ENCODE results near the gene ARSH. TPM values are rescaled to one million over a fixed set of nuclear protein-coding genes. Genes with fewer than 3 reads are reported as not detected.

ARSH gene, protein sequence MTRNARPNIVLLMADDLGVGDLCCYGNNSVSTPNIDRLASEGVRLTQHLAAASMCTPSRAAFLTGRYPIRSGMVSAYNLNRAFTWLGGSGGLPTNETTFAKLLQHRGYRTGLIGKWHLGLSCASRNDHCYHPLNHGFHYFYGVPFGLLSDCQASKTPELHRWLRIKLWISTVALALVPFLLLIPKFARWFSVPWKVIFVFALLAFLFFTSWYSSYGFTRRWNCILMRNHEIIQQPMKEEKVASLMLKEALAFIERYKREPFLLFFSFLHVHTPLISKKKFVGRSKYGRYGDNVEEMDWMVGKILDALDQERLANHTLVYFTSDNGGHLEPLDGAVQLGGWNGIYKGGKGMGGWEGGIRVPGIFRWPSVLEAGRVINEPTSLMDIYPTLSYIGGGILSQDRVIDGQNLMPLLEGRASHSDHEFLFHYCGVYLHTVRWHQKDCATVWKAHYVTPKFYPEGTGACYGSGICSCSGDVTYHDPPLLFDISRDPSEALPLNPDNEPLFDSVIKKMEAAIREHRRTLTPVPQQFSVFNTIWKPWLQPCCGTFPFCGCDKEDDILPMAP
- not detected for total RNA-seq

DNA sequence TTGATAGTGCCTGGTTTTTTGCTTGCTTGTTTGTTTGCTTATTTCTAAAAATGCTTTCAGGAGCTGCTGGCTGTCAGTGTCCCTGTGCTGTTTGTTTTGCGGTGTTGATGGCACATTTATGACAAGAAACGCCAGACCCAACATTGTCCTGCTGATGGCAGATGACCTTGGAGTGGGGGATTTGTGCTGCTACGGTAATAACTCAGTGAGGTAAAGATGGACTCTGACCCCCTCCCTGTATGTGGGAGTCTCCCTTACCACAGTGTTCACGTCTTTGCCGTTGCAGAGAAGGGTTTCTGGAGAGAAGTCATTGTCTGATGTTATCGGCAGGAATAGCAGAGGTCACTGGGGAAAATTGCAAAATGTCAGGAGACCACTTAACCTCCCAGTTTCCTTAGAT, at the start of gene ARSH:
ARSH (plus strand) TSS at position 52 of the 400 bp plus-strand sequence; CDS start at position 119, 67 bp downstream.
- TF ChIP-seq, protein P1, sequence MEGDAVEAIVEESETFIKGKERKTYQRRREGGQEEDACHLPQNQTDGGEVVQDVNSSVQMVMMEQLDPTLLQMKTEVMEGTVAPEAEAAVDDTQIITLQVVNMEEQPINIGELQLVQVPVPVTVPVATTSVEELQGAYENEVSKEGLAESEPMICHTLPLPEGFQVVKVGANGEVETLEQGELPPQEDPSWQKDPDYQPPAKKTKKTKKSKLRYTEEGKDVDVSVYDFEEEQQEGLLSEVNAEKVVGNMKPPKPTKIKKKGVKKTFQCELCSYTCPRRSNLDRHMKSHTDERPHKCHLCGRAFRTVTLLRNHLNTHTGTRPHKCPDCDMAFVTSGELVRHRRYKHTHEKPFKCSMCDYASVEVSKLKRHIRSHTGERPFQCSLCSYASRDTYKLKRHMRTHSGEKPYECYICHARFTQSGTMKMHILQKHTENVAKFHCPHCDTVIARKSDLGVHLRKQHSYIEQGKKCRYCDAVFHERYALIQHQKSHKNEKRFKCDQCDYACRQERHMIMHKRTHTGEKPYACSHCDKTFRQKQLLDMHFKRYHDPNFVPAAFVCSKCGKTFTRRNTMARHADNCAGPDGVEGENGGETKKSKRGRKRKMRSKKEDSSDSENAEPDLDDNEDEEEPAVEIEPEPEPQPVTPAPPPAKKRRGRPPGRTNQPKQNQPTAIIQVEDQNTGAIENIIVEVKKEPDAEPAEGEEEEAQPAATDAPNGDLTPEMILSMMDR (IDR thresholded peaks at IDR 0.05; ENCODE audit: low read depth) = no peak

DNA sequence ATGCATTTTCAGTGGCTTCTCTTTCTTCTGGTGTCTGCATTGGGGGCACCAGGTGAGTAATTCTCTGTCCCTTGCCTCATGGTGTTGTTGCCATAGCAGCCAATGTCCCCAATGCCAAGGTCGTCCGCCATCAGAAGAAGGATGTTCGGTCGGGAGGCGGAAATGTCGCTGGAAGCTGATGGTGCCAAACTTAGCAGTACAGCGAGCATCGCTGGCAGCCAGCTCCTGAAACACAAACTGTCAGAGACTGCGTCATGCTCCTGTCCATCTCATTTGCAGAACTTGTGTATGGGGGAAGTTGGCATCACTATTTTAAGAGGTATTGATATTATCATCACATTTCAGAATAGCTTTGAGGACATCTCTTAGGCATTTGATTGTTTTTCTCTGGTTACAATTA, 48.1 kb upstream of the ARSH start:
- TF ChIP-seq, protein P1 (IDR thresholded peaks at IDR 0.05; ENCODE audit: low read depth) = no peak

DNA sequence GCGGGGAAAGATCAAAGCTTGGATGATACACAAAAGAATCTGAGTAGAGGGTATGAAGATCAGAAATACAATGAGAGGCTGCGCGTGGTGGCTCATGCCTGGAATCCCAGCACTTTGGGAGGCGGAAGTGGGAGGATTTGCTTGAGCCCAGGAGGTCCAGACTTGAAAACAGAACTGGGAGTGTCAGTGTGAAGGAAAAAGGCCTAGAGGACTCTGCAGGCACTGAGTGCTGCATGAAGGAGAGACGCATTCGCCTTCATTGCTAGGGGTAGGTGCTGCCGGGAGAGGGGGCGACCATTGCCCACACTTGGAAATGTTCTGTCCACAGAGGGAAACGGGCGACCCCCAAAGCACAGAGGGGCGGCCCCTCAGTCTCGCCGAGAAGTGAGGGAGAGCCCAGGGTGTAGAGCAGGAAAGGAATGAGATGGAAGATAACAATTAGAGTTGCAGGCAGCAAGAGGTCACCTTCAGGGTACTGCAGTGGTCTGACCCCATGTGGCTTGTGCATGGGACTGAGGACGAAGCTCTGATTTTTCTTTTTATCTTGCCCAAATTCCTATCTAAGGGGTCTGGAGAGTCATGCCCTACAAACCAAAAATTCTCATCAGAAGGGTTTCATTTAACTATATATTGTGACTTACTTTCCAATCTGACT, 45.4 kb upstream of the ARSH start:
- TF ChIP-seq, protein P1 (IDR thresholded peaks at IDR 0.05; ENCODE audit: low read depth) = no peak

DNA sequence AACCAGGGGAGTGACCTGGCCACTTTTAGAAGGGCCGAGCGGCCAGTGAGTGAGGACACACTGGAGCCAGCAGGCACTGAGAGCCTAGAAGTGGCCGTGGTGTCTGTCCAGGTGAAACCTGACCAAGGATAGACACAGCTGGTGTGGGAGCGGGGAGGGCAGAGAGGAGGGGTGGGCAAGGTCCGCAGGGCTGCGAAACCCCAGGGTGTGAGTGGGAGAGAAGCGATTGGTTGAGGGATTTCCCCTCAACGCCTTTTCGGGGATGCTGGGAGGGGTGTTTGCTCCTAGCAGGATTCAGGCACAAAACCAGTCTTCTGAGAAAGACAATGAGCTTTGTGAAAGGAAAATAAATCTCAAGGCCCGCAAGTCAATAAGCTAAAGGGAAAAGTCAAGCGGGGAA, 44.0 kb upstream of the ARSH start:
- TF ChIP-seq, protein P1 (IDR thresholded peaks at IDR 0.05; ENCODE audit: low read depth) = no peak

DNA sequence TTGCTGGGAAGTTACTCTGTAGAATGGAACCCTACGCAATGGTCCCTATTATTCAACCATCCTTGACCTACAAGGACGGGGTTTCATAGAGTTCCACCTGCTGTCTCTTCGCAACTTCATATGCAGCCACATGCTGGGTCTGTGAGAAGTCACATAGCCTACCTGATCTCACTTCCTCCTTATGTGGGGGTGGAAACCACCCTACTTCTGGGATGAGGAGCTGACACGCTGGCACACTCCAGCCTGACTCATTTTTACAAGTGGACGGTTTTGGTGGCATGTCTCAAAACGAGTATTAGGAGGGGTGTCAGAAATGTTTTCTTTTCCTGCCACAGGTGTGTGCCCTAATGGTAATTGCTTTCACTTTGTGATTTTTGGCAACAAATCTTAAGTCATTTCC, 40.4 kb upstream of the ARSH start:
- TF ChIP-seq, protein P1 (IDR thresholded peaks at IDR 0.05; ENCODE audit: low read depth) = no peak

DNA sequence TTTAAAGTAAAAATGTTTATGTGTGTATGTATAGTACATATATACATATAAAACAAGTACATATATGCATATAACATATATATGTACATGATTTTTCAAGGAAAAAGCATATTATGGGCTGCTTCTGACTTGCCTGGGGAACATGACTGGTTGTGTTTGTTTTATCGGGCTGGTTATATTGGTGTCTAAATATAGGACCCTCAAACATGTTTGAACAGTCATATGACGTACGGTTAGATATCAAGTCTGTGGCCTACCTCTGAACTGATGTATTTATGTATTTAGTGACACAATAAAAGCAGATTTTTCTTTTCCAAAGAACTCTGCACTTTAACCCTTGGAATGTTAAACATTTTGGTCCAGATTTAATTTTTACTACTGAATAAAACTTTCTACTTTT, 39.3 kb upstream of the ARSH start:
- TF ChIP-seq, protein P1 (IDR thresholded peaks at IDR 0.05; ENCODE audit: low read depth) = no peak

DNA sequence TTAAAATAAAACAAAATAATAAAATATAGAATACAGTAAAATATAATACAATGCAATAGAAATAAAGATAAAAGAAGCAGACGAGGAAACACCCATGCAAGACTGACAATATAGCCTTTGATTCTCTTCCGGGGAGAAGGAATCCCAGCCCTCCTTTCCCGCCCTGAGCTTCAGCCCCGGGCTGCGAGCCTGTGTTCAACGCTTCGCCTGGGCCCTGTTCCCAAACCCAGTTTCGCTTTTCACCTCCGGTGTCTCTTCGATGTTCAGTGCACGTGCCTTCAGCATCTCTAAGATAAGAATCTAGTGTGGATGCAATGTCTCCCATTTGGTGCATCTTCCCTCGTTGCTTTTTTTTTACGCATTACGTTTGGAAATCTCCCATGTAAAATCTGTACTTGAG, 38.8 kb upstream of the ARSH start:
- TF ChIP-seq, protein P1 (IDR thresholded peaks at IDR 0.05; ENCODE audit: low read depth) = no peak
